NT2/D1 (cell line): ENCODE data around the gene CGGBP1.

Experiments used
- SUZ12 ChIP-seq: IDR thresholded peaks from 2 replicates; pipeline ENCODE4 v1.6.1; 2011; ENCODE audit not compliant: insufficient read length, insufficient read depth; ENCODE audit errors: extremely low read depth
- YY1 ChIP-seq: IDR thresholded peaks from 2 replicates; pipeline ENCODE4 v1.6.1; 2011; ENCODE audit not compliant: insufficient read length, insufficient read depth
- ZNF274 ChIP-seq: IDR thresholded peaks from 2 replicates; pipeline ENCODE4 v1.6.1; 2011; ENCODE audit warnings: mild to moderate bottlenecking, low read depth, low read length

- TF ChIP-seq YY1 (no peak), SUZ12 (no peak), ZNF274 (no peak)
Observed at GRCh38 chr3:88092270-88092669, 33.5 kb upstream of the CGGBP1 start.
